Trophoblast cell (in vitro differentiated cells and primary cell): ENCODE data around the gene CASQ1.

Source experiments
- DNase-seq, 2 donors: peaks; one replicate each; pipeline ENCODE4 v3.0.0-alpha.2; 2016
- H2AFZ ChIP-seq: 2 replicates; pipeline ENCODE4 v1.6.1; 2013; ENCODE audit warnings: low read length, moderate library complexity, mild to moderate bottlenecking; ENCODE audit not compliant: insufficient read depth, poor library complexity
- H2AK5ac ChIP-seq: 2 replicates; pipeline ENCODE4 v1.6.1; 2013; ENCODE audit warnings: mild to moderate bottlenecking, low read length
- H2BK120ac ChIP-seq: 2 replicates; pipeline ENCODE4 v1.6.1; 2013; ENCODE audit warnings: low read length, mild to moderate bottlenecking, moderate library complexity; ENCODE audit not compliant: insufficient read depth, poor library complexity
- H2BK12ac ChIP-seq: 2 replicates; pipeline ENCODE4 v1.6.1; 2013; ENCODE audit warnings: mild to moderate bottlenecking, low read length, moderate library complexity
- H2BK5ac ChIP-seq: 2 replicates; pipeline ENCODE4 v1.6.1; 2013; ENCODE audit warnings: low read length, low read depth, moderate library complexity, mild to moderate bottlenecking; ENCODE audit not compliant: poor library complexity
- H3K14ac ChIP-seq: 2 replicates; pipeline ENCODE4 v1.6.1; 2013; ENCODE audit warnings: mild to moderate bottlenecking, low read length
- H3K18ac ChIP-seq: 2 replicates; pipeline ENCODE4 v1.6.1; 2013; ENCODE audit warnings: mild to moderate bottlenecking, low read length
- H3K23ac ChIP-seq: 2 replicates; pipeline ENCODE4 v1.6.1; 2013; ENCODE audit warnings: low read length
- H3K27ac ChIP-seq: 2 replicates; pipeline ENCODE4 v1.5.1; 2013; ENCODE audit warnings: low read depth, mild to moderate bottlenecking, inconsistent platforms, low read length, moderate library complexity
- H3K27me3 ChIP-seq: 2 replicates; pipeline ENCODE4 v1.6.1; 2013; ENCODE audit warnings: inconsistent platforms, mild to moderate bottlenecking, low read length, moderate library complexity; ENCODE audit not compliant: insufficient read depth
- H3K36me3 ChIP-seq, 2 experiments: 1 replicate in 1 of 2; 2 replicates in 1 of 2; pipeline ENCODE4 v1.6.1; 2013; ENCODE audit warnings: low read length in 2 of 2, mild to moderate bottlenecking in 2 of 2, moderate library complexity in 1 of 2; ENCODE audit not compliant: insufficient read depth in 2 of 2, control insufficient read depth in 1 of 2
- H3K4ac ChIP-seq: 2 replicates; pipeline ENCODE4 v1.6.1; 2013; ENCODE audit warnings: low read depth, mild to moderate bottlenecking, low read length, moderate library complexity
- H3K4me1 ChIP-seq, 2 experiments: 1 replicate in 1 of 2; 2 replicates in 1 of 2; pipeline ENCODE4 v1.6.1; 2013; ENCODE audit warnings: low read length in 2 of 2, mild to moderate bottlenecking in 2 of 2, moderate library complexity in 1 of 2; ENCODE audit not compliant: insufficient read depth in 2 of 2, control insufficient read depth in 1 of 2
- H3K4me2 ChIP-seq: 2 replicates; pipeline ENCODE4 v1.6.1; 2013; ENCODE audit warnings: inconsistent platforms, mild to moderate bottlenecking, low read length, moderate library complexity
- H3K4me3 ChIP-seq: 2 replicates; pipeline ENCODE4 v1.5.1; 2013; ENCODE audit warnings: mild to moderate bottlenecking, low read depth, low read length, inconsistent platforms
- H3K79me1 ChIP-seq: one replicate; pipeline ENCODE4 v1.6.1; 2013; ENCODE audit warnings: low read length
- H3K79me2 ChIP-seq: 2 replicates; pipeline ENCODE4 v1.6.1; 2013; ENCODE audit warnings: low read length, mild to moderate bottlenecking; ENCODE audit not compliant: control insufficient read depth, insufficient read depth, poor library complexity
- H3K9ac ChIP-seq: 2 replicates; pipeline ENCODE4 v1.6.1; 2013; ENCODE audit warnings: mild to moderate bottlenecking, low read length
- H3K9me3 ChIP-seq: 2 replicates; pipeline ENCODE4 v1.6.1; 2013; ENCODE audit warnings: low read depth, mild to moderate bottlenecking, control low read depth, inconsistent platforms, low read length; ENCODE audit not compliant: insufficient read depth
- H4K12ac ChIP-seq: 2 replicates; pipeline ENCODE4 v1.6.1; 2013; ENCODE audit warnings: low read depth, mild to moderate bottlenecking, low read length, moderate library complexity
- H4K8ac ChIP-seq: 2 replicates; pipeline ENCODE4 v1.6.1; 2013; ENCODE audit warnings: low read depth, mild to moderate bottlenecking, low read length, moderate library complexity
- H4K91ac ChIP-seq: one replicate; pipeline ENCODE4 v1.6.1; 2013; ENCODE audit warnings: low read depth, mild to moderate bottlenecking, low read length, moderate library complexity
- WGBS: extraction: QIAGEN DNeasy Blood & Tissue Kit; methylation state at CpG from one replicate; pipeline ENCODE4 v1.1.7; 2013; ENCODE audit warnings: missing lambda C conversion rate; ENCODE audit not compliant: insufficient read length, insufficient coverage; ENCODE audit errors: extremely low coverage; 5-methylcytosine and 5-hydroxymethylcytosine counted together

CASQ1 gene

DNA sequence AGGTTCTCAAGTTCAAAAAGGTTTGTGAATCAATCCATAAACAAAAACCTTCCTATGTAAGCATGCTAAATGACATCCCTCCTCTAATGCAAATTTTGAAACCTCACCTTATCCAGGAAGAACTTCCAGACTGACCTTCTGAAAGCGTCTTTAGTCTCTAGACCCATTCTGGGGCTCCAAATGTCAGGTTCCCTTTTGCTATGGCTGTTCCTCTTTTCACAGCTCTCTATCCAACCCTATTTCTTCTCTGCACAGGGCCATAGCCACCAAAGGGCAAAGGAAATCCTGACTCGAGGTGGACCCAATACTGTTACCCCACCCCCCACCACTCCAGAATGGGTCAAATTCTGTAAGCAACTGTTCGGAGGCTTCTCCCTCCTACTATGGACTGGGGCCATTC is 35.6 kb upstream of the CASQ1 start:
- no peaks in the 10 kb centered on the region for H3K36me3 ChIP-seq
- no peak overlapping the region for H2BK5ac ChIP-seq
- H3K4me3 ChIP-seq, result no peak overlapping the region
- no peak overlapping the region for H2AFZ ChIP-seq
- no peaks in the 10 kb centered on the region for H3K9me3 ChIP-seq
- H3K23ac ChIP-seq, result no peak overlapping the region
- WGBS, result no CpG with 5 or more reads among the region's 3 CpGs
- H3K9ac ChIP-seq, result no peak overlapping the region
- H3K4me1 ChIP-seq, result no peaks in the 10 kb centered on the region
- no peak overlapping the region for H3K14ac ChIP-seq
- no peak overlapping the region for H3K4ac ChIP-seq
- no peak overlapping the region for H2BK12ac ChIP-seq
- H4K91ac ChIP-seq, result no peak overlapping the region
- H2AK5ac ChIP-seq, result no peak overlapping the region
- no peaks in the 10 kb centered on the region for H3K27me3 ChIP-seq
- no peaks in the 10 kb centered on the region for H3K79me2 ChIP-seq
- H2BK120ac ChIP-seq, result no peak overlapping the region
- H3K18ac ChIP-seq, result no peak overlapping the region
- H4K8ac ChIP-seq, result no peak overlapping the region
- H3K27ac ChIP-seq, result no peak overlapping the region
- no peaks in the 10 kb centered on the region for H3K79me1 ChIP-seq
- H3K4me2 ChIP-seq, result no peak overlapping the region
- no peak for DNase-seq
- no peak overlapping the region for H4K12ac ChIP-seq

DNA sequence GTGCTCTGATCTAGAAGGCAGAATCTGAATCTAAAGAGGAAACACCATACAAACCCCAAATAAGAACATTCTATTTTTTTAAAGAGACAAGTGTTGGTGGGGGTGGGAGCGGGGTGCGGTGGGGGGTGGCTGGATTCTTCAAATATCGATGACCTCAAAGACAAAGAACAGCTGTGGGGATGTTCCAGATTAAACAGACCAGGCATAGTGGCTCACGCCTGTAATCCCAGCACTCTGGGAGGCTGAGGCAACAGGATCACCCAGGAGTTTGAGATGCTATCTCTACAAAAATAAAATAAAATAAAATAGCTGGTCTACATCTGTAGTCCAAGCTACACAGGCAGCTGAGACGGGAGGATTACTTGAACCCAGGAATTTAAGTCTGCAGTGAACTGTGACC is 34.0 kb upstream of the CASQ1 start:
- Histone ChIP-seq H3K9me3 (no peaks in the 10 kb centered on the region), H3K4ac (no peak overlapping the region)
- no CpG with 5 or more reads among the region's 5 CpGs for WGBS

DNA sequence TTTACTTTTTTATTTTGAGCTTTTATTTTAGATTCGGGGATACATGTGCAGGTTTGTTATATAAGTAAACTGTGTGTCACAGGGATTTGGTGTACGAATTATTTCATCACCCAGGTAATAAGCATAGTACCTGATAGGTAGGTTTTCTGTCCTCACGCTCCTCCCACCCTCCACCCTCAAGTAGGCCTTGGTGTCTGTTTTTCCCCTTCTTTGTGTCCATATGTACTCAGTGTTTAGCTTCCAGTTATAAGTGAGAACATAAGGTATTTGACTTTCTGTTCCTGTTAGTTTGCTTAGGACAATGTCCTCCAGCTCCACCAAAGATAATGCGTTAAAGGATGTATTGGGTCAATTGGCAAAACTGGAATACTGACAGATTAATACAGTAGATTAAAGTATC is 33.2 kb upstream of the CASQ1 start:
- Histone ChIP-seq H3K14ac (no peak overlapping the region), H4K12ac (no peak overlapping the region), H3K4ac (no peak overlapping the region), H3K4me3 (no peak overlapping the region), H3K9ac (no peak overlapping the region), H2BK120ac (no peak overlapping the region), H3K9me3 (no peaks in the 10 kb centered on the region), H3K18ac (no peak overlapping the region), H4K8ac (no peak overlapping the region), H2BK12ac (no peak overlapping the region), H3K4me1 (no peaks in the 10 kb centered on the region), H3K36me3 (no peaks in the 10 kb centered on the region), H3K27ac (no peak overlapping the region), H3K27me3 (no peaks in the 10 kb centered on the region), H3K79me1 (no peaks in the 10 kb centered on the region), H2BK5ac (no peak overlapping the region), H3K79me2 (no peaks in the 10 kb centered on the region), H4K91ac (no peak overlapping the region), H2AK5ac (no peak overlapping the region), H2AFZ (no peak overlapping the region), H3K4me2 (no peak overlapping the region), H3K23ac (no peak overlapping the region)
- no peak for DNase-seq
- no CpG with 5 or more reads among the region's 4 CpGs for WGBS

More for the DNA sequence above, 34.0 kb upstream of the CASQ1 start:
- Histone ChIP-seq H3K27ac (no peak overlapping the region), H4K12ac (no peak overlapping the region), H3K36me3 (no peaks in the 10 kb centered on the region), H4K8ac (no peak overlapping the region), H3K14ac (no peak overlapping the region), H3K27me3 (no peaks in the 10 kb centered on the region), H2AFZ (no peak overlapping the region), H3K4me3 (no peak overlapping the region), H2BK5ac (no peak overlapping the region), H2BK120ac (no peak overlapping the region), H3K79me2 (no peaks in the 10 kb centered on the region), H3K4me2 (no peak overlapping the region), H3K23ac (no peak overlapping the region), H3K18ac (no peak overlapping the region), H2AK5ac (no peak overlapping the region), H2BK12ac (no peak overlapping the region), H3K9ac (no peak overlapping the region), H4K91ac (no peak overlapping the region), H3K4me1 (no peaks in the 10 kb centered on the region), H3K79me1 (no peaks in the 10 kb centered on the region)
- DNase-seq, result no peak

DNA sequence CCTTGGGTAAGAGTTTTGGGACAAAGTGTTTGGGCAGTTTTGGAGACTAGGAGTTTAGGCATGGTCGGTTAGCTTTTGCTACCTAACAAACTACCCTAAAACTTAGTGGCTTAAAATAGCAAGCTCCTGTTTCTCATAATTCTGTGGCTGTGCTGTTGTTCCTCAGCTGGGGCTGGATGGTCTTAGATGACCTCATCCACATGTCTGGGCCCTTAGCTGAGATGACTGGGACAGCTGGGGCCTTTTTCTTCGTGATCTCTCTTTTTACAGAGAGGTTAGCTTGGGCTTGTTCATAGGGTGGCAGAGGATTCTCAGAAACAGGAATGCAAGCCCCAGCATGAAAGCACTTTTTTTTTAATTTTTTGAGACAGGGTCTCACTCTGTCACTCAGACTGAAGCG is 32.3 kb upstream of the CASQ1 start:
- Histone ChIP-seq H3K79me2 (no peaks in the 10 kb centered on the region), H3K36me3 (no peaks in the 10 kb centered on the region), H3K18ac (no peak overlapping the region), H3K23ac (no peak overlapping the region), H3K4me3 (no peak overlapping the region), H2BK12ac (no peak overlapping the region), H3K4me2 (no peak overlapping the region), H3K27me3 (no peaks in the 10 kb centered on the region), H4K91ac (no peak overlapping the region), H2BK120ac (no peak overlapping the region), H2AK5ac (no peak overlapping the region), H3K9ac (no peak overlapping the region), H4K8ac (no peak overlapping the region), H3K4ac (no peak overlapping the region), H4K12ac (no peak overlapping the region), H3K14ac (no peak overlapping the region), H3K4me1 (no peaks in the 10 kb centered on the region), H3K79me1 (no peaks in the 10 kb centered on the region), H3K27ac (no peak overlapping the region), H3K9me3 (no peaks in the 10 kb centered on the region), H2AFZ (no peak overlapping the region), H2BK5ac (no peak overlapping the region)
- no peak for DNase-seq
- WGBS, result no CpG with 5 or more reads among the region's 3 CpGs
